NCI-H226 (cell line): Measurements from ENCODE around the gene ACVRL1.

ENCODE experiments used
- DNase-seq: peaks from one replicate; pipeline ENCODE4 v3.0.0-alpha.2; 2015

ACVRL1 gene

GRCh38 chr12:51944608-51945233 lies 37.4 kb downstream of the ACVRL1 start:
- DNase-seq: no peak

- DNase-seq: no peak
These were observed 40.1 kb downstream of the ACVRL1 start for GRCh38 chr12:51947246-51947996.

- DNase-seq: no peak
These were observed 40.8 kb downstream of the ACVRL1 start for GRCh38 chr12:51948066-51948465.

GRCh38 chr12:51949342-51950030 lies 42.2 kb downstream of the ACVRL1 start:
- DNase-seq: no peak

GRCh38 chr12:51950682-51951198 lies 43.4 kb downstream of the ACVRL1 start:
- DNase-seq: no peak

GRCh38 chr12:51951199-51951842 lies 44.0 kb downstream of the ACVRL1 start, which contains the start of gene ACVR1B:
Gene ACVR1B (plus strand): TSS chr12:51951699. CDS start chr12:51951744, 45 bp downstream.
- peak; percentile 85 for DNase-seq

GRCh38 chr12:51951843-51952722 lies 44.8 kb downstream of the ACVRL1 start:
- no peak for DNase-seq

GRCh38 chr12:51953089-51953488 lies 45.8 kb downstream of the ACVRL1 start:
- DNase-seq: no peak

- no peak for DNase-seq
These were observed 46.6 kb downstream of the ACVRL1 start for GRCh38 chr12:51953864-51954263.

GRCh38 chr12:51954561-51955361 lies 47.5 kb downstream of the ACVRL1 start:
- no peak for DNase-seq

- no peak for DNase-seq
These were observed 48.4 kb downstream of the ACVRL1 start for GRCh38 chr12:51955702-51956101.

GRCh38 chr12:51958542-51958941 lies 51.2 kb downstream of the ACVRL1 start:
- no peak for DNase-seq

GRCh38 chr12:51959211-51959610 lies 51.9 kb downstream of the ACVRL1 start:
- no peak for DNase-seq

- no peak for DNase-seq
These were observed 52.6 kb downstream of the ACVRL1 start for GRCh38 chr12:51959921-51960320.

GRCh38 chr12:51960488-51960887 lies 53.2 kb downstream of the ACVRL1 start:
- no peak for DNase-seq

GRCh38 chr12:51960890-51961289 lies 53.6 kb downstream of the ACVRL1 start:
- no peak for DNase-seq

- DNase-seq: no peak
These were observed 54.5 kb downstream of the ACVRL1 start for GRCh38 chr12:51961834-51962233.

- no peak for DNase-seq
These were observed 55.4 kb downstream of the ACVRL1 start for GRCh38 chr12:51962737-51963136.

- DNase-seq: no peak
These were observed 56.2 kb downstream of the ACVRL1 start for GRCh38 chr12:51963477-51963876.

- no peak for DNase-seq
These were observed 62.3 kb downstream of the ACVRL1 start for GRCh38 chr12:51969643-51970042.
